Aorta (tissue), 5 donors: ENCODE results near the gene CSF3R. TPM values are rescaled to one million over a fixed set of nuclear protein-coding genes. Genes with fewer than 3 reads are reported as not detected.

Experiments used
- ATAC-seq: fragments of 200-7000 bp; cut with Tn5 transposase; one replicate; pipeline ENCODE4 v1.9.1; 2022; ENCODE audit warnings: moderate library complexity; ENCODE audit not compliant: low FRiP score
- DNase-seq, 2 donors: peaks; one replicate each; pipeline ENCODE4 v3.0.0-alpha.2; 2020
- H3K27ac ChIP-seq, 2 donors: one replicate each; pipeline ENCODE4 v1.5.1; 2013; ENCODE audit warnings: low read length in 2 of 2, mild to moderate bottlenecking in 2 of 2, moderate library complexity in 2 of 2, control low read depth in 1 of 2, inconsistent platforms in 1 of 2, low read depth in 1 of 2
- H3K27me3 ChIP-seq, 2 donors: one replicate each; pipeline ENCODE4 v1.6.1; 2013; ENCODE audit warnings: control low read depth in 1 of 2, low read length in 1 of 2, mild to moderate bottlenecking in 1 of 2, moderate library complexity in 1 of 2; ENCODE audit not compliant: insufficient read depth in 2 of 2, control insufficient read depth in 1 of 2
- H3K36me3 ChIP-seq, 2 donors: one replicate each; pipeline ENCODE4 v1.6.1; 2013; ENCODE audit warnings: control low read depth in 1 of 2, low read length in 1 of 2, mild to moderate bottlenecking in 1 of 2; ENCODE audit not compliant: insufficient read depth in 2 of 2, control insufficient read depth in 1 of 2
- H3K4me1 ChIP-seq, 2 donors: one replicate each; pipeline ENCODE4 v1.6.1; 2013; ENCODE audit warnings: low read length in 2 of 2, control low read depth in 1 of 2, mild to moderate bottlenecking in 1 of 2, moderate library complexity in 1 of 2; ENCODE audit not compliant: insufficient read depth in 2 of 2, control insufficient read depth in 1 of 2
- H3K4me3 ChIP-seq, 2 donors: one replicate each; pipeline ENCODE4 v1.5.1; 2013; ENCODE audit warnings: low read length in 2 of 2, control low read depth in 1 of 2, mild to moderate bottlenecking in 1 of 2
- H3K9me3 ChIP-seq: one replicate; pipeline ENCODE4 v1.6.1; 2013; ENCODE audit warnings: mild to moderate bottlenecking, low read length; ENCODE audit not compliant: control insufficient read depth
- WGBS, 2 donors: extraction: QIAGEN DNeasy Blood & Tissue Kit; methylation state at CpG; one replicate each; pipeline ENCODE4 v1.1.7; 2013; 5-methylcytosine and 5-hydroxymethylcytosine counted together
- intact Hi-C, 2 donors: fragments of 100-400 bp; cut with DNase I; formaldehyde crosslinking; loops; one replicate each; pipeline versions ENCODE4 v1.14.2 to v1.15.0; 2022
- polyA plus RNA-seq, 2 donors: library from polyadenylated mRNA; stranded (reverse); fragments of 200-250 nt; gene quantifications; one replicate each; pipeline ENCODE4 v1.2.3, GENCODE V29; 2013
- total RNA-seq, 2 donors: library from RNA; stranded (reverse); fragmentation: NEBNext Ultra II Directional; extraction: Animal tissue kit (Norgen Biotek cat#: 25700); gene quantifications; one replicate each; pipeline ENCODE4 v1.2.1, GENCODE V29; 2021
- donor health status: healthy with polysubstance abuse.
- donor health status: Bipolar disorder and iron deficiency.
- donor health status: DM: no; HTN: no; CAD: no.
- donor health status: DM: no; HTN: no; CAD: no.
- donor health status: DM: yes; HTN: yes; CAD: no.

The CSF3R gene
- total and polyA plus RNA-seq, 4 donors: 2.1 to 34.7 (median 16.2) TPM

DNA sequence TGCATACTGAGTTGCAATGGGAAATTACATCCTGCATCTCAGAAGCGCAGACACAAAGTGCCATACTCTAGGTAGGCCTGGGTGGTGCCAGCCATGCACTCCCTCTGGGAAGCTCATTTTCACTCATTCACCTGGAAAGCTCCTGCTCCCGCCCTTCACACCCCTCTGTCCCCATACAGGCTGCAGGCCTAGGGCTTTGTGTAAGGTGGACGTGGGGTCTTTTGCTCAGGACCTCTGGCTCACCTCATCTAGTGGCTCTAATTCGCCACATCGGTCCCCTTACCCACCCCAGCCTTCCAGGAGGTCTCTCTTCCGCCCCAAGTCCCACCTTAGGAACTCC is 19.3 kb downstream of the CSF3R start:
- no peak for DNase-seq
- H3K4me3 ChIP-seq: peak overlapping the region; percentile 61 to 90
- peaks cover 0 to 10% of the 10 kb centered on the region in 2 donors for H3K36me3 ChIP-seq
- intact Hi-C loops: loop anchor here in 1 of 2 donors (10.0 kb wide), 1 partner anchor 1341 kb away; the partner anchor contains the start of genes C1orf122 and YRDC
- no peaks in the 10 kb centered on the region for H3K4me1 ChIP-seq
- ATAC-seq: no peak
- no peaks in the 10 kb centered on the region for H3K27me3 ChIP-seq
- H3K9me3 ChIP-seq: no peaks in the 10 kb centered on the region
- no peak overlapping the region for H3K27ac ChIP-seq
- WGBS, 2 donors: 11 to 12% methylated on average over 6 of the region's 6 CpGs

DNA sequence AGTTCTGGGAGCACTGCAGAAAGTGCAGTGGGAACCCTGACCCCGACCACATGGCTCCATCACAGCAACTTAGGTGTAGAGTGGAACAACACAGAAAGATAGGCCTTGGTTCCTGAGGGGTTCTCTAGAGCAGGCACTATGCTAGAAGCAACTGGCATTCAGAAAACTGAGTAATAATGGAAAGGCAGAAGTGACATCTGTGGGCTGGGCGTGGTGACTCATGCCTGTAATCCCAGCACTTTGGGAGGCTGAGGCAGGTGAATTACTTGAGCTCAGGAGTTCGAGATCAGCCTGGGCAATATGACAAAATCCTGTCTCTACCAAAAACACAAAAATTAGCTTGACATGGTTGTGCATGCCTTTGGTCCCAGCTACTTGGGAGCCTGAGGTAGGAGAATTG is 23.8 kb downstream of the CSF3R start:
- intact Hi-C loops: no loop called here
- no peak overlapping the region for H3K27ac ChIP-seq
- ATAC-seq: no peak

DNA sequence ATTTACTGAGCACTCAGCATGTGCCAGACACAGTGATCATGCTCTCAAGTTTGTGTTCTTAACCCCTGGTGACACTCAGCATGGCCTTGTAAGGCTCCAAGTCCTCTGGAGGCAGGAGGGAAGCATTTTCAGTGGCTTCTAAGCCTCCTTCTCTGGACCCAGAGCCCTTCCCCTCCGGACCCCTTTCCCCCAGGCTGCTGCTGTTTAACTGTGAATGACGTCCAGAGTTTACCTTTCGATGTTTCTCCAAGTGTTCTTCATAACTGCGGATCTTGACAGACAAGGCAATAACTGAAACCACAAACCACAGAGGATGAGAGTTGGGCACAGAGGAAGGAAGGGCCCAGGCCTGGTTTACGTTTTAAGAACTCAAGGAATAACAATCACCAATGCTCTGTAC is 25.0 kb downstream of the CSF3R start:
- H3K27me3 ChIP-seq: no peaks in the 10 kb centered on the region
- no peak for ATAC-seq
- no peak overlapping the region for H3K4me3 ChIP-seq
- DNase-seq: no peak
- WGBS, 2 donors: 49 to 71% methylated on average over 5 of the region's 5 CpGs
- no peak overlapping the region for H3K27ac ChIP-seq
- H3K9me3 ChIP-seq: no peaks in the 10 kb centered on the region
- no peaks in the 10 kb centered on the region for H3K4me1 ChIP-seq
- intact Hi-C loops: no loop called here
- H3K36me3 ChIP-seq: peaks cover 0 to 19% of the 10 kb centered on the region in 2 donors

More for the DNA sequence above, 23.8 kb downstream of the CSF3R start:
- 92 to 96% methylated on average over 3 of the region's 3 CpGs for WGBS, 2 donors
- Histone ChIP-seq H3K27me3 (no peaks in the 10 kb centered on the region), H3K36me3 (peaks cover 0 to 19% of the 10 kb centered on the region in 2 donors), H3K4me1 (no peaks in the 10 kb centered on the region), H3K4me3 (no peak overlapping the region), H3K9me3 (no peaks in the 10 kb centered on the region)
- DNase-seq: no peak

DNA sequence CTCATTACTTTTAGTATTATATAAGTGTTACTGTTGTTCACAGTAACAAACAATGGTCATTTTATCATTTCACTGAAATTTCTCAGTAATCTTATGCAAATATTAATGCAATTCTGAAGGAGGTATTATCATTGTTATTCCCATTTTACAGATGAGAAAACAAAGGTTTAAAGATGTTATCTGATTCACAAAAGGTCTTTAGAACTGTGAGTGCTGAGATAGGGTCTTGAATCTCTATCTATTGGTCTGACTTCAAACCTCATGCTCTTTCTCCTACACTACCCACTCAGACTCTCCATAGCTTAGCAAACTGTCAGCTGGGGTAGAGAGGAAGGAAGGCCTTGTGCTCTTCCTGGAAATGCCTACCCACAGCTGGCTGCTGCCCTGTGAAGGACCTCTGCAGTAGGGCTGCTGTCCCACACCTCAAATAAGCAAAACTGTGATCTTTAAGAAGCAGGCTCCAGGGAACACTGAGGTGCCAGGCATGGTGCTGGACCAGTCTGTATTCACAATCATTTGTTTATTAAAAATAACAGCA is 26.3 kb downstream of the CSF3R start:
- no peak overlapping the region for H3K27ac ChIP-seq
- H3K36me3 ChIP-seq: peaks cover 0 to 19% of the 10 kb centered on the region in 2 donors
- intact Hi-C loops: no loop called here
- H3K4me3 ChIP-seq: no peak overlapping the region
- H3K27me3 ChIP-seq: no peaks in the 10 kb centered on the region
- H3K9me3 ChIP-seq: no peaks in the 10 kb centered on the region
- H3K4me1 ChIP-seq: no peaks in the 10 kb centered on the region
- no peak for DNase-seq
- no peak for ATAC-seq

DNA sequence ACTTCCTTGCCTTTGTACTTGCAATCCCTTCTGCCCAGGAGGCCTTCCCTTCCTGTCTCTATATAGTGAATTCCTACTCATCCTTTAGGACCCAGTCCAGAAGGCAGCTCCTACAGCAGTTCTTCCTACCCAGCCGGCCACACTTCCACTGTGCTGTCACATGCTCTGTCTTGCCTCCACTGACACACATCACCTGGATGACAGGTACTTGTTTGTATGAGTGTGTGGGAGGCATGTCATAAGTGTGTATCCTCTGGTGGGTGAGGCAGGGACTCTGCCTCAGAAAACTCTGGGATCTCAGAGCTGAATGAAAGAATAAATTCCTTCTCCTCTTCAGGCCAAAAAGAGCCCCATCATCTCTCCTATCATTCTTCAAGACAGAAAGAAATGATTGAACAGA is 27.3 kb downstream of the CSF3R start:
- intact Hi-C loops: no loop called here
- no peak overlapping the region for H3K4me3 ChIP-seq
- 84 to 86% methylated on average over 1 of the region's 1 CpG for WGBS, 2 donors
- DNase-seq (no peak), ATAC-seq (no peak)
- H3K9me3 ChIP-seq: no peaks in the 10 kb centered on the region
- H3K4me1 ChIP-seq: no peaks in the 10 kb centered on the region
- no peak overlapping the region for H3K27ac ChIP-seq
- H3K36me3 ChIP-seq: peaks cover 0 to 13% of the 10 kb centered on the region in 2 donors
- no peaks in the 10 kb centered on the region for H3K27me3 ChIP-seq

DNA sequence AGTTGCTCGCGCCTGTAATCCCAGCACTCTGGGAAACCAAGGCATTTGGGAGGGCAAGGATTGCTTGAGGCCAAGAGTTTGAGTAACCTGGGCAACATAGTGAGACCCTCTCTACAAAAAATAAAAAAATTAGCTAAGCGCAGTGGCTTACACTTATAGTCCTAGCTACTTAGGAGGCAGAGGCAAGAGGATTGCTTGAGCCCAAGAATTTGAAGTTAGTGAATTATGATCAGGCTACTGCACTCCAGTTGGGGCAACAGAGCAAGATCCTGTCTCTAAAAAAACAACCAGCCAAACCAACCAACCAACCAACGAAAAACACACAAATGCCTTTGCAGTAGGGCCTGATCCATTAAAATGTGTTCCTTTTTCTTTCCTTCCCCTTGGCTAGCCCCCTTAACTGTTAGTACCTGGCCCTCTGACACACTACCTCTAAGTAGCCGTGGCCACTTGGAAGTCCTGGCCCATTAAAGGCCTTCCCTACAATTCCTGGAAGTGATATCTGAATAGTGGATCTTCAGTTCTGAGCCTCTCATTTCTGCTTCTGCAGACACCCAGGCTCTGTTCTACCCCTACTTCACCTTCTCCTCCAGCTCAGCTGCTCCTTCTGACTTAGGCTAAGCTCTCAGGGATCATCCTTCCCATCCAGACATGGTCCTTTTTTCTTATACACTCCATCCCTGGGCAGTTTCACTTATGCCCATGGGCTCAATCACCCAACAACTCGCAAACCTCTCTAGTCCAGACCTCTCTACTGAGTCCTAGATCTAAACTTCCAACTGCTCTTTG is 28.9 kb downstream of the CSF3R start:
- no peaks in the 10 kb centered on the region for H3K4me1 ChIP-seq
- H3K27me3 ChIP-seq: no peaks in the 10 kb centered on the region
- intact Hi-C loops: no loop called here
- 89 to 91% methylated on average over 6 of the region's 6 CpGs for WGBS, 2 donors
- peaks cover 0 to 11% of the 10 kb centered on the region in 2 donors for H3K36me3 ChIP-seq
- no peaks in the 10 kb centered on the region for H3K9me3 ChIP-seq
- no peak for DNase-seq
- no peak overlapping the region for H3K4me3 ChIP-seq
- no peak for ATAC-seq
- H3K27ac ChIP-seq: no peak overlapping the region

DNA sequence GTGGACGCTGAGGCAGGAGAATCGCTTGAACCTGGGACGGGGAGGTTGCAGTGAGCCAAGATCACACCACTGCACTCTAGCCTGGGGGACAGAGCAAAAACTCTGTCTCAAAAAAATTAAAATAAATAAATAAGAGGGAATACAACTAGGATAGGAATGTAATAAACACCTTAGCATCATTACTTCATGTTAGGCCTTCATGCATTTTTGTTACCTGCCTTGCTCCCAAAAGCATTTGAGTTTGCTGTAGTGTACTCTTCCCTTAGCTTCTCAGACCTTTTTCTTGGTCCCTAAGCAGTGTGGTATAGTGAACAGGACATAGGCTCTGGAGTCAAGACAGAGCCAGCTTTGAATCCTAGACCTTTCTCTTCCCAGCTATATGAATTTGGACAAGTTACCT is 29.7 kb downstream of the CSF3R start:
- Histone ChIP-seq H3K27me3 (no peaks in the 10 kb centered on the region), H3K4me1 (no peaks in the 10 kb centered on the region), H3K4me3 (no peak overlapping the region), H3K36me3 (peaks cover 0 to 9% of the 10 kb centered on the region in 2 donors), H3K27ac (no peak overlapping the region), H3K9me3 (no peaks in the 10 kb centered on the region)
- ATAC-seq (no peak), DNase-seq (no peak)
- 86 to 91% methylated on average over 3 of the region's 3 CpGs for WGBS, 2 donors
- intact Hi-C loops: no loop called here

DNA sequence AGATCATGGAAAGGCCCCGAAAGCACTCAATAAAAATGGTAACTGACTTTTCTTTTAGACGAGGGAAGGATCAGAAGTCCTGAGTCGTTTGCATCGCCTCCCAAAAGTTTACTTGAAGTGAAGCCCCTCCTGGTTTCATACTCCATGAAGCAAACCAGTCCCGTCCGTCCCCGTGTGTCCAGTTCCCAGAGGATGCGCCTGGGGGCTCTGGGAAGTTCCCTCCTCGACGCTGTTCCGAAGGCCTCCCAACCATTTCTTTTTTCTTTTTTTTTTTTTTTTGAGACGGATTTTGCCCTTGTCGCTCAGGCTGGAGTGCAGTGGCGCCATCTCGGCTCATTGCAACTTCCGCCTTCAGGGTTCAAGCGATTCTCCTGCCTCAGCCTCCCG is 31.8 kb downstream of the CSF3R start:
- no peaks in the 10 kb centered on the region for H3K27me3 ChIP-seq
- intact Hi-C loops: no loop called here
- peak overlapping the region in 1 of 2 donors; percentile 86 for H3K27ac ChIP-seq
- H3K4me1 ChIP-seq: no peaks in the 10 kb centered on the region
- H3K9me3 ChIP-seq: no peaks in the 10 kb centered on the region
- 26 to 28% methylated on average over 18 of the region's 18 CpGs for WGBS, 2 donors
- DNase-seq (no peak), ATAC-seq (peak; percentile 39)
- H3K36me3 ChIP-seq: peaks cover 0 to 1% of the 10 kb centered on the region in 2 donors
- H3K4me3 ChIP-seq: peak overlapping the region; percentile 37 to 53

DNA sequence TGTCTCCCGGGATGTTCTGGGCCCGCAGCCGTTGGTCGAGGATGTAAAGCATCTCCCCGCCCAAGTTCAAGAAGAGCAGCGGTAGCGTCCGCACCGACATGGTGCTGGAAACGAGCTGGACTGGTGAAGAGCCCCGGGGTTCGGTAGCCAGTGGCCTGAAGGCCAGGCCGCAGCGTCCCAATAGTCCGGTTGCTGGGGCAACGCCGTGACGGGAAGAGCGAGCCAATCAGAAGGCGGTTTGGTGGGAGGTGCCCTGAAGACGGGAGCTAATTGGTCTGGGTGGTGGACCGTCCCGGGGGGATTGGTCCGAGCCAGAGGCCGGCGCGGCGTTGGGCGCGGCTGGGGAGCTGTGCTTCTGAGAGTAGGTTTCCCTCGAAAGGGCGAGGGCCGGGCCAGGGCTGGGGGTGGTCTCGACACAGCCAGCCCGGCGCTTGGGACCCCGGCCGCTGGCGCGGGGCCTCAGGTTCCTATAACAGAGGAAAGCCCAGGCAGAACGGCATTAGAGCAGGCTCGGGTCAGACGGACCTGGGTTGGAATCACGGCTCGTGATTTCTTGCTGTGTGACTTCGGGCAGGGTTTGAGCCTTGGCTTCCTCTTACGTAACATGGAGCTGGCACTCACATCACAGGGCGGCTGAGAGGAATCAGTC is 32.3 kb downstream of the CSF3R start, which contains the start of gene OSCP1:
Gene OSCP1, minus strand, starts transcription at position 182 of the 649 bp plus-strand sequence. Its CDS starts 82 bp downstream, at position 100.
- intact Hi-C loops: no loop called here

More for the DNA sequence above, 32.3 kb downstream of the CSF3R start, which contains the start of gene OSCP1:
- Histone ChIP-seq H3K4me3 (peak within 1 kb of the TSS; percentile 37 to 53), H3K9me3 (no peaks in the 10 kb centered on the region), H3K27ac (peak within 1 kb of the TSS; percentile 70 to 86), H3K4me1 (no peaks in the 10 kb centered on the region), H3K27me3 (no peaks in the 10 kb centered on the region), H3K36me3 (no peaks in the 10 kb centered on the region)
- 0% methylated on average over 47 to 48 of the region's 48 CpGs for WGBS, 2 donors
- ATAC-seq (peak; percentile 99), DNase-seq (peak; percentile 97 to 98)
